Activated CD4-positive, alpha-beta T cell treated with anti-CD3 and anti-CD28 coated beads, Interleukin-2, amount 50 U/mL, for 24 hours (primary cell): Measurements from ENCODE around the gene SNURF.
"Not testable (repeated sequence)": the region's sequence is repeated elsewhere in the genome, so short reads cannot be mapped to it uniquely, and the experiment has no call there.

Experiments
- DNase-seq, 2 donors: peaks; one replicate each; pipeline ENCODE4 v3.0.0-alpha.2; 2020; ENCODE audit warnings: low read depth in 1 of 2, low spot score in 1 of 2

Gene SNURF, protein sequence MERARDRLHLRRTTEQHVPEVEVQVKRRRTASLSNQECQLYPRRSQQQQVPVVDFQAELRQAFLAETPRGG

DNA sequence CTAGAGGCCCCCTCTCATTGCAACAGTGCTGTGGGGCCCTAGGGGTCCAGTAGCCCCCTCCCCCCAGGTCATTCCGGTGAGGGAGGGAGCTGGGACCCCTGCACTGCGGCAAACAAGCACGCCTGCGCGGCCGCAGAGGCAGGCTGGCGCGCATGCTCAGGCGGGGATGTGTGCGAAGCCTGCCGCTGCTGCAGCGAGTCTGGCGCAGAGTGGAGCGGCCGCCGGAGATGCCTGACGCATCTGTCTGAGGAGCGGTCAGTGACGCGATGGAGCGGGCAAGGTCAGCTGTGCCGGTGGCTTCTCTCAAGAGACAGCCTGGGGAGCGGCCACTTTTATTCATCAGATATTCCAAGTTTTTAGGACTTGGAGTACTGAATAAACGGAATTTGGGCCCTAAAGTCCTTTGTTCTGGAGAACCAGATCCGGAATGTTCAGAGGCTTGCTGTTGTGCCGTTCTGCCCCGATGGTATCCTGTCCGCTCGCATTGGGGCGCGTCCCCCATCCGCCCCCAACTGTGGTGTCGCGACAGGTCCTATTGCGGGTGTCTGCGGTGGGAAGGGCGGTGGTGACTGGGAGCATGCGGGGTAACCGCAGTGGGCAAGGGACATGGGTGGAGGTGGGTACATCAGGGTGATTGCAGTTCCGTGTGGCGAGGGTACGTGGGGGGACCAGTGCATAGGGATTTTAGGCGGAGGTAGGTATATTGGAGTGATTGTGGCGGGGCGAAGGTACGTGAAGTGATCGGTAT, at the start of gene SNURF, which contains the start of gene SNRPN:
Gene SNURF (plus strand): TSS at position 205 of the 748 bp plus-strand sequence. CDS start 62 bp downstream, at position 267.
Gene SNRPN (plus strand): TSS at position 205 of the 748 bp plus-strand sequence. CDS start 19,467 bp downstream, outside the sequence.
- DNase-seq, result peak; percentile 20 to 38

DNA sequence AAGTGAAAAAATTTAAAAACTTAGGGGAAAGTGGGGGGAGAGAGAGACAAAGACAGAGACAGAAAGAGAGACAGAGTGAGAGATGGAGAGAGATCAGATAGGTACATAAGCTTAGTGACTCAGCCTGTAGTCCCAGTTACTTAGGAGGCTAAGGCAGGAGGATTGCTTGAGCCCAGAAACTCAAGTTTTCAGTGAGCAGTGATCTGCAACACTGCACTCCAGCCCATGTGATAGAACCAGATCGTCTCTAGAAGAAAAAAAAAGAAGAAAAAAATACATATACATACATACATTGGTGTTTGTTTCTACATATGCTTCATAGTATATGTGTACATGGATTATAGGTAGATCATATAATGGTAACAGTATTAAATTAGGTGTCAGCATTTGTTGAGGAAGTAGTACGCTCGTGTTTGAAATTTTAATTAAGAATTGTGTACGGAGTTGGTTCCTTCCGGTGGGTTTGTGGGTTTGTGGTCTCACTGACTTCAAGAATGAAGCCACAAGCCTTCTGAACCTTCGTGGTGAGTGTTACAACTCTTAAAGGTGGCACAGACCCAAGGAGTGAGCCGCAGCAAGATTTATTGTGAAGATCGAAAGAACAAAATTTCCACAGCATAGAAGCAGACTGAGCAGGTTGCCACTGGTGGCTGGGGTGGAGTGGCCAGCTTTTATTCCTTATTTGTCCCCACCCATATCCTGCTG, 38.3 kb upstream of the SNURF start:
- no peak for DNase-seq

DNA sequence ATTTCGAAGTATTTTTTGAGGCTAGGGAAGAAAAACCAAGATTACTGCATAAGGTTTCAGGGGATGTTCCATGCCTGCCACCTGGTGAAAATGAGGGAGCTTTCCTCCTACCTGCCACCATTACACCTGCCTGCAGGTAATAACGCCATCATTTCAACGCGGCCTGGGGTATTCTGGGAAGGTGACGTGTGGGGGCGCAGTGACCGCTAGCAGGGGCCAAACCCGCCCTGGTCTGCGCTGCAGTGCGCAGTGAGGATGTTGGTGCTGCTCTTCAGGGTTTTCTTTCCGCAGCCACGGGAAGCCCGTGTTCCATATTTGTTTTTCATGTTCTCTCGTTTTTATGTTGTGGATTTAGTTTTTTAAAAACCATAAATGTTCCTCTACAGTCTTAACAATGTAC, 37.4 kb upstream of the SNURF start:
- no peak for DNase-seq

DNA sequence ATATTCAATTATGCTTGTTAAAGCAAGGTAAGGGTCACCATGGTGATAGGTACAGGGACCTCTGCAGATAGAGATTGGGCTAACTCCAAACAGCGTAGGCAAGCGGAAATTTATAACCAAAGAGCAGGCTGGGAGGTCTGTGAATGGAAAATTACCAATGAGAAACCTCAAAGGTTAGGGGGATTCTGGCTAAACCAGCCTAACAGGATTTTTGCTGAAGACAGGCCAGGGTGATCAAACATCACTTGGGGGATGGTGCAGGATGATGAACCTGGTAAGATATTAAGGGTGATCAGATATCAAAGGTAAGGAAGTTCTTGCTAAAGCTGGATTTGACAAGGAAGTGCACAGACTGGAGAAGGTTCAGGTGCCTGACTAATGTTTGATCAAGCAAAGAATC, 35.3 kb upstream of the SNURF start:
- no peak for DNase-seq

DNA sequence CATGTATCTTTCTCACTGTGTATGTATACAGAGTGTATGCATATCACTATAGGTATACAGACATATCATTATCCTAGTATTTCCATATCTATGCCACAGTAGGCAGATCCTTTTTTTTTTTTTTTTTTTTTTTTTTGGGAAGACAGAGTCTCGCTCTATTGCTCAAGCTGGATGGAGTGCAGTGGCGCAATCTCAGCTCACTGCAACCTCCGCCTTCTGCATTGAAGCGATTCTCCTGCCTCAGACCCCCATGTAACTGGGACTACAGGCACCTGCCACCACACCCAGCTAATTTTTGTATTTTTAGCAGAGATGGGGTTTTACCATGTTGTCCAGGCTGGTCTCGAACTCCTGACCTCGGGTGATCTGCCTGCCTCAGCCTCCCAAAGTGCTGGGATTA, 32.0 kb upstream of the SNURF start:
- DNase-seq, result not testable (repeated sequence)

DNA sequence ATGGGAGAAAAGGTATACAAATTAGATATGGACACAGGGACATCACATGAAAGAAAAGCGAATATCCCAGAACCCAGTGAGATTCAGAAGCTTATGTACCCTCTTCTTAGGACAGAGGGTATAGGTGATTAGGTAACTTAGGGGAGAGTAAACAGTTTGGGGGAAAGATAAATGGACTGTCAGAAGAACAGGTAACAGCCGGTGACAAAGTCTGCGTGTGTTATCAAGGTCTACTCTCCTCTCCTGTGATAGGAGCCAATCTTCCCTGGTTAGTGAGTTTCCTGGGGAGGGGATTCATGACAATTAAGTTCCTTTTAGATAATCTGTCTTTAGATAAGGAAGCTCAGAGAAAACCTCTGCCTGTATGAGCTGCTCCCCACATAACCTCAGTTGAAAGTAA, 30.6 kb upstream of the SNURF start:
- DNase-seq, result no peak

DNA sequence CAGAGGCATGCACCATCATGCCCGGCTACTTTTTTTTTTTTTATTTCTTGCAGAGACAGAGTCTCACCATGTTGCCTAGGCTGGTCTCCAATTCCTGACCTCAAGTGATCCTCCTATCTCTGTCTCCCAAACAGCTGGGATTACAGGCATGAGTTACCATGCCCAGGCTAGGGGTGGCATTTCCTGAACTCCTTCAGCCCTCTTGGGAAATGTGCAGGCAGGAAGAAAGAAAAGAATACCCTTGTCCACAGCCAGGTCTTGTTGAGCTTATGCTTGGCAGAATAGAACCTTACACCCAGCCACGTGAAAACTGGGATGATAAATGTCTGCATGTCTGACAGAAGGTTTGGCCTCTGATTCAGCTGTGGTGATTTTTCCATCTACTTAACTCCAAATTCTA, 30.2 kb upstream of the SNURF start:
- no peak for DNase-seq

DNA sequence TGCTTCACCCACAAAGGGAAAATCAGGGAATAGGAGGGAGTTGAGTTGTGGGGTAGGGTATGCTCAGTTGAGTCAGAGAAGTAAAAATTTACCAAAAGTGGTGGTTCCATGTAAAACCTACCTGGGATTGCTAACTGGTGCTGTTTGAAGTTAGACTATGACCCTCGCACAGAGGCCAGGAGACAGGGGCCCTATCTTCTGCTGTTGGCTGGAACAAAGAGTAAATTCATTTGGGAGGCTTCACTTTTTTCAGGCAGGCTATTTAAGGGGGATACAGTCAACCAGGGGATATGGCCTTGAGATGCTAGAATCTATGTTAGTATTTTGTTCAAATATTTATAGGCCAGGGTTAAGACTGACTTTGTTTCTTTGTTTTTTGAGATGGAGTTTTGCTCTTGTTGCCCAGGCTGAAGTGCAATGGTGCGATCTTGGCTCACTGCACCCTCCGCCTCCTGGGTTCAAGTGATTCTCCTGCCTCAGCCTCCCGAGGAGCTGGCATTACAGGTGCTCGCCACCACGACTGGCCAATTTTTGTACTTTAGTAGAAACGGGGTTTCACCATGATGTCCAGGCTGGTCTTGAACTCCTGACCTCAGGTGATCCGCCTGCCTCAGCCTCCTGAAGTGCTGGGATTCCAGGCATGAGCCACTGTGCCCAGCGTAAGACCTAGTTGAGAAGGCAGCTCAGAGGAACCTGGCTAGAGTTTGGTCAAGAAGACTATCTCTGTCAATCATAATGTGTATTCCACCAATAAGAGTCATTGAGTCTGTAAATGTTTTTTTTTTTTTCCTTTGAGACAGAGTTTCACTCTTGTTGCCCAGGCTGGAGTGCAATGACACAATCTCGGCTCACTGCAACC, 22.7 kb upstream of the SNURF start:
- DNase-seq, result not testable (repeated sequence)

DNA sequence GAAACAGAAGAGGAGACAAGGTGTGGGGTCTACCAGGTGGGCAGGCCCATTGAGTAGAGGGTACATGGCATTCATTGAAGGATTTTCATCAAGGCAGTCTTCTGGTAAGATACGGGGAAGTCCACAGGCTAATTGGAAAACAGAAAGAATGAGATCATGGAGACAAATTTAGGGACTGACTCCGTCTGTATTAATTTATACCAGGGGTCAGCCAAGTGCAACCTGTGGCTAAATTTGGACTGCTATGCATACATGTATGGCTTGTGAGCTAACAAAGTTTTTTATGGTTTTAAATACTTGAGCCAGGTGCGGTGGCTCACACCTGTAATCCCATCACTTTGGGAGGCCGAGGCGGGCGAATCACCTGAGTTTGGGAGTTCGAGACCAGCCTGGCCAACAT, 21.1 kb upstream of the SNURF start:
- no peak for DNase-seq

DNA sequence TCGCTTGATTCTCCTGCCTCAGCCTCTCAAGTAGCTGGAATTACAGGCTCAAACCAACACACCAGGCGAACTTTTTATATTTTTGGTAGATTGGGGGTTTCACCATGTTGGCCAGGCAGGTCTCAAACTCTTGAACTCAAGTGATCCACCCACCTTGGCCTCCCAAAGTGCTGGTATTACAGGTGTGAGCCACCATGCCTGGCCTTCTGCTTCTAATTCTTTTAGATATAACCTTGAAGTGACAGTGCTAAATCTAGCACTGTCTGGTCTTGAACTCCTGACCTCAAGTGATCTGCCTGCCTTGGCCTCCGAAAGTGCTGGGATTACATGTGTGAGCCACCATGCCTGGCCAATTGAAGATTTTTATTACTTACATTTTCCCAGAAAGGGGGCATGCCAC, 16.6 kb upstream of the SNURF start:
- DNase-seq, result not testable (repeated sequence)

DNA sequence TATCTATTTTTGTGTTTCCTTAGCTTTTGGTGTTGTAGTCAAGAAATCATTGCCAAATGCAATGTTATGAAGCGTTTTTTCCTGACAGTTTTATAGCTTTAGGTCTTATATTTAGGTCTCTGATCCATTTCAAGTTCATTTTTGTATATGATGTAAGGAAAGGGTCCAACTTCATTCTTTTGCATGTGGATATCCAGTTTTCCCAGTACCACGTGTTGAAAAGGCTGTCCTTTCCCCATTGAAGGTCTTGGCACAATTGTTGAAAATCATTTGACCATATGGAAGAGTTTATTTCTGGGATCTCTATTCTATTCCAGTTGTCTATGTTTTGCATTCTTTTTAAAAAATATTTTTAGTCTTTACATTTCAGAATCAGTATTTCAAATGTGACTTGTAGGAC, 14.6 kb upstream of the SNURF start:
- no peak for DNase-seq

DNA sequence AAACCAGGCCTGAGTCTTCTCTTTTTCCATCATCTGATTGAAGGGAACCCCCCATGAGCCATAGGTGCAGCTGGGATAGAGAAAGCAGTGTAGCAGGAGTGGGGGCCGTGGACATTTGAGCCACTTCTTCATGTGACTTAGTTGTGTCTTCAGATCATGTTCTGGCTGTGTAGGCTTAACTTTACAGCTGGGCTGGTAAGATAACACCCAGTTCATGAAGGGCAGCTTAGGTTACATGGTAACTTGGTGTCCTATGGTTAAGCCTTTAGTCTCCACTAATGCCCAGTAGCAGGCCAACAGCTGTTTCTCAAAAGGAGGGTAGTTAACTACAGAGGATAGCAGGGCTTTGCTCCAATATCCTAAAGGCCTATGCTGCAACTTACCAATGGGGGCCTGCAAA, 11.4 kb upstream of the SNURF start:
- no peak for DNase-seq

DNA sequence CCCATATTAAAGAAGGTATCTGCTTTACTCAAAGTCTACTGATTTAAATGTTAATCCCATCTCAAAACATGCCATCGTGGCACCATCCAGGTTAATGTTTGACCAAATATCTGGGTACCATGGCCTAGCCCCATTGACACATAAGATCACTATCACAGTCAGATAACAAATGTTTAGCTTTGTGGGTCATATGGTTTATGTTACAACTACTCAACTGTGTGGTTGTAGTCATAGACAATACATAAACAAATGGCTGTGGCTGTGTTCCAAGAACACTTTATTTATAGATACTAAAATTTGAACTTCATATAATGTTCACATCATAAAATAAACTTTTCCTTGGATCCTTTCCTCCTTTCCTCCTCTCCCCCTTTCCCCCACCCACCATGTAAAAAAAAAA, 9.8 kb upstream of the SNURF start:
- no peak for DNase-seq

DNA sequence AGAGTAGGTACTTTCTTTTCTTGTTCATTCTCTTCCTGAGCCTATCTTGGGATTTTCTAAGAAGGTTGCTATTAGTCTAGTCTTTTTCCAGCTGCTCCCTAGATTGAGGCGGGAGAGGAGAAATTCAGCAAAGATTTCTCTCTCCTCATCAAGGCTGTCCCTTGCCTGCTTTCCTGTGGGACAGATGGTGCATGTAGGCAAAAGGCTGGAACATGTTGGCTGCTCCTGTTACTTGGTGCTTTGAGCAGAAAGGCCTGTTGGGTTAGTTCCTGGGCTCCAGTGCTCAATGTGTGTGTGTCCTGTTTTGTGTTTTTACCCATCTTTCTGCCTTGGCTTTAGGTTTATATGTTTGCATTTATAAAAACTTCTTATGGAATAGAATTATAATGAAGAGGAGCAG, 9.1 kb upstream of the SNURF start:
- no peak for DNase-seq

DNA sequence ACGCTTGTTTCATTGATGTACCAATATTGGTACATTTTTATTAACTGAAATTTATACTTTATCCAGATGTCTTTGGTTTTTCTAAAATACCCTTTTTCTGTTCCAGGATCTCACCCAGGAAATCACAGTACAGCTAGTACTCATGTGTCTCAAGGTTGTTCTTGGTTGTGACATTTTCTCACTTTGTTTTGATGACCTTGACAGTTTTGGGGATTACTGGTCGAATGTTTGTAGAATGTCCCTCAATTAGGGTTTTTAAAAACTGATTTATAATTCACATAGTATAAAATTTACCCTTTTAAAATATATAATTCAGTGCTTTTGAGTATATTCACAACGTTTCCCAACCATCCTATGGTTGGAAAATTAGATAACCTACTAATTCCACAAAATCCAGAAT, 6.3 kb upstream of the SNURF start:
- no peak for DNase-seq

DNA sequence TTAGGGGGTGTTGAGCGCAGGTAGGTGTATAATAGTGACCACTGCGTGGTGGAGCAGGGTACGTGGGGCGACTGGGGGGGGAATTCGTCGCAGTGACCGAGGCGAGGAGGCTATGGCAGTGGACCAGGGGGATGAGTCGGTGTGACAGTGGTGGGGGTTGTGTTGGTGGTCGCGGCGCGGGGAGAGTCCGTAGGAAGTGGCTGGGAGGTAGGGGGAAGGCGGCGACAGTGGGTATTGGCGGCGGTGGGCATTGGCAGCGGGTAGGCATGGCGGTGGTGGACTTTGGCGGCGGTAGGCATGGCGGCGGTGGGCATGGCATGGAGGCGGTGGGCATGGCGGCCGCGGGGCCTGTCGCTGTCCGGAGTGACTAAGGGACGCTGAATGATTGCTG, 739 bp downstream of the SNURF start:
- DNase-seq, result peak; percentile 0

DNA sequence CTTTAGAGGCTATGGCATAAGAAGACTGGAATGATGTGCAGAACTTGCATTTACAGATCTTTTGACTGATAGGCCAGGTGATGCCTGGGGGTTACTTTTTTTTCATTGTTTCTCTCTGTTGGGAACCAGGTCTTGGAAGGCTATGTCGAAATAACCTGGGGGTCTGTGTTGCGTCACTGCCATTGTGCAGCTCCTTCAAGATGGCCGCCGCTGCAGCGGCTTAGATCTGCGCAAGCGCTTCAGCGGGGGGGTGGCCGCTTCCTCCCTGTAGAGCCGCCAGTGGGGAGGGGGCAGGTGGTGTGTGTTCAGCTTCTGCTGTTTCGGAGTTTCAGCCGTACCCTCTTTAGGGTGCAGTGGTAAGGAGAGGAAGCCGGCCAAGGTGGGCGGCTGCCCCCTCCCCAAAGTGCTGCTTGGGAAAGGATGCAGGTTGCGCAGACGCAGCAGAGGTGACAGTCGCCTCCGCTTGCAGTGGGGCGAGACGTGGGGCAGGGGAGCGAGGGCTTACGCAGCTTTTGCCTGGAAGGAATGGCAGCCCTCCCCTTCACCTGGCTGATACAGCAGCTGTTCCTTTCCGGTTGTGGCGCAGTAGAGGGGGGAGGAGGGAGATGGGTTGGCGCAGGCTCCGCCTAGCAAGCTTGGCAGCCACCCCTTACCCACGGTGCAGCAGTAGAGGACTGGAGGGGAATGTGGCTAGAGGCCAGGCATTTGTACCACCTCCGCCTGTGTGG, 1.5 kb downstream of the SNURF start:
- DNase-seq, result peak; percentile 39 to 51

DNA sequence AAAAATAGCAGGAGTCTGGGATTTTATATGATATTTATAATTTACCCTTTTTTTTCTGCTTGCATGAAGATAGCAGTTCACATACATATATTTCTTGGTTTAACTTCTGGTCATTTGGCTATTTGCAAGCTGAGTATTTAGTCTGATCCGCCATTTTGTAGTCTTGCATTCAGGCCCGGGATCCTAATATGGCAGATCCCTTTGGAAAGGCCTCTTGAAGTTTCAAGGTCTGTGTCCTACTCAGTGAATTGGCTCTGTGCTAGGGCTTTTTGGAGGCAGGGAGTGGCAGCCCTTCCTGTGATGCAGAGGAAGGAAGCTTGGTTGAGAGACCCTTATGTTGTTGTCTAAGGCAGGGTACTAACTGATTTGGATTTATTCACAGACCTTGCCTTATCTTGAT, 2.9 kb downstream of the SNURF start:
- no peak for DNase-seq

DNA sequence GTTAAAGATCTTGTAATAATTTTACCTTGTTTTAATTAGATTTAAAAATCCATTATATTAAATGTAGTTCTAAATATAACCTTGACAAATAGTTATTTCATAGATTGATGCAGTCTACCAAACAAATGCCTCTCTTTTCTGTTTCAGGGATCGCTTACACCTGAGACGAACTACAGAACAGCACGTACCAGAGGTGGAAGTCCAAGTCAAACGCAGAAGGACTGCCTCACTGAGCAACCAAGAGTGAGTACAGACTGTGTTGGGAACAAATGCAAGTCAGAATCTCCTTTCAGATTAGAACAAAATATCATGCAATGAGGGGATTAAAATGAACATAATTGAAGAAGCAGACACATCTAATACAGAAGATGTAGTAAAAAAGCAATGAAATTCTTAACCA, 7.2 kb downstream of the SNURF start:
- DNase-seq, result no peak

DNA sequence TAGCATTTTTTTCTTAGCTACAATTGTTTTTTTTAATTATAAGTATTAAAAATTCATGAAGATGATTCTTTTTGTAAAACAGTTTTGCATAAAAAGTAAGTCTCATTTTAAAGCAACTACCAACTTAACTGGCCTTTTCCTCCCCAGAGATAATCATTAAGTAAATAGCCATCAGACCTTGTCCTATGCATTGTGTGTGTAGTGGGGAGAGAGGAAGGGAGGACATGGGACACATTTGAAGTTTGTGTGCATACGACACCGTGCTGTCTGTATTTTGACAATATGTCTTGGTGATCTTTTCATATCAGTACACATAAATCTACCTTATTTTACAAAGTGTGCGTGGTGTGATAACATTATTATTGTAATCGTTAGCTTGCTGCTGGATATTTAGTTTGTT, 8.1 kb downstream of the SNURF start:
- no peak for DNase-seq
